H9 (cell line): ENCODE results near the gene SLC35F2. TPM values are rescaled to one million over a fixed set of nuclear protein-coding genes. Genes with fewer than 3 reads are reported as not detected.

Source experiments
- DNase-seq: peaks from one replicate; pipeline ENCODE4 v3.0.0-alpha.2; 2017
- H2AFZ ChIP-seq: one replicate; pipeline ENCODE4 v1.6.1; 2013; ENCODE audit warnings: mild to moderate bottlenecking, low read length, control low read depth, moderate library complexity
- H2AK5ac ChIP-seq: 2 replicates; pipeline ENCODE4 v1.6.1; 2013; ENCODE audit warnings: low read length, control low read depth, mixed read lengths; ENCODE audit not compliant: insufficient read length
- H2BK120ac ChIP-seq: one replicate; pipeline ENCODE4 v1.6.1; 2013; ENCODE audit warnings: low read depth, mild to moderate bottlenecking, low read length, control low read depth, inconsistent platforms; ENCODE audit not compliant: poor library complexity, severe bottlenecking
- H2BK12ac ChIP-seq: 2 replicates; pipeline ENCODE4 v1.6.1; 2013; ENCODE audit warnings: low read length, control low read depth, mixed read lengths, low read depth; ENCODE audit not compliant: insufficient read length
- H2BK15ac ChIP-seq: 2 replicates; pipeline ENCODE4 v1.6.1; 2013; ENCODE audit warnings: low read depth, low read length, control low read depth
- H2BK20ac ChIP-seq: one replicate; pipeline ENCODE4 v1.6.1; 2013; ENCODE audit warnings: low read depth, mild to moderate bottlenecking, low read length, control low read depth, inconsistent platforms; ENCODE audit not compliant: poor library complexity, severe bottlenecking
- H2BK5ac ChIP-seq: 2 replicates; pipeline ENCODE4 v1.6.1; 2013; ENCODE audit warnings: low read length, control low read depth, mixed read lengths; ENCODE audit not compliant: insufficient read length
- H3K14ac ChIP-seq: 2 replicates; pipeline ENCODE4 v1.6.1; 2013; ENCODE audit warnings: low read length, control low read depth; ENCODE audit not compliant: insufficient read depth
- H3K18ac ChIP-seq: 2 replicates; pipeline ENCODE4 v1.6.1; 2013; ENCODE audit warnings: low read depth, mild to moderate bottlenecking, mixed read lengths, low read length, control low read depth; ENCODE audit not compliant: insufficient read length
- H3K23ac ChIP-seq: 2 replicates; pipeline ENCODE4 v1.6.1; 2013; ENCODE audit warnings: low read length, control low read depth, mixed read lengths, low read depth; ENCODE audit not compliant: insufficient read length
- H3K23me2 ChIP-seq: 2 replicates; pipeline ENCODE4 v1.6.1; 2013; ENCODE audit warnings: low read depth, mild to moderate bottlenecking, mixed read lengths, low read length, control low read depth; ENCODE audit not compliant: insufficient read length, poor library complexity, severe bottlenecking
- H3K27ac ChIP-seq: 2 replicates; pipeline ENCODE4 v1.5.1; 2013; ENCODE audit warnings: low read length, control low read depth, mixed read lengths, low read depth; ENCODE audit not compliant: insufficient read length
- H3K27me3 ChIP-seq: 2 replicates; pipeline ENCODE4 v1.6.1; 2013; ENCODE audit warnings: low read length, control low read depth, inconsistent platforms; ENCODE audit not compliant: insufficient read depth
- H3K4ac ChIP-seq: 2 replicates; pipeline ENCODE4 v1.6.1; 2013; ENCODE audit warnings: low read depth, mild to moderate bottlenecking, control low read depth, inconsistent platforms, low read length, moderate library complexity
- H3K4me1 ChIP-seq: 2 replicates; pipeline ENCODE4 v1.6.1; 2013; ENCODE audit warnings: low read length, control low read depth, inconsistent platforms; ENCODE audit not compliant: insufficient read depth
- H3K4me2 ChIP-seq: 2 replicates; pipeline ENCODE4 v1.6.1; 2013; ENCODE audit warnings: low read length, control low read depth, mixed read lengths; ENCODE audit not compliant: insufficient read length, insufficient read depth
- H3K56ac ChIP-seq: 2 replicates; pipeline ENCODE4 v1.6.1; 2013; ENCODE audit warnings: low read depth, mild to moderate bottlenecking, mixed read lengths, low read length, control low read depth; ENCODE audit not compliant: insufficient read length
- H3K79me1 ChIP-seq: 2 replicates; pipeline ENCODE4 v1.6.1; 2013; ENCODE audit warnings: low read depth, mild to moderate bottlenecking, moderate library complexity, low read length, control low read depth, inconsistent platforms; ENCODE audit not compliant: insufficient read depth, poor library complexity, severe bottlenecking
- H3K79me2 ChIP-seq: 2 replicates; pipeline ENCODE4 v1.6.1; 2013; ENCODE audit warnings: low read length, control low read depth, inconsistent platforms; ENCODE audit not compliant: insufficient read depth
- H3K9ac ChIP-seq: 2 replicates; pipeline ENCODE4 v1.6.1; 2013; ENCODE audit warnings: low read length, control low read depth, mixed read lengths; ENCODE audit not compliant: insufficient read length; ENCODE audit errors: extremely low read depth
- H3K9me3 ChIP-seq: one replicate; pipeline ENCODE4 v1.6.1; 2013; ENCODE audit warnings: low read depth, low read length, inconsistent platforms; ENCODE audit not compliant: control insufficient read depth
- H3T11ph ChIP-seq: one replicate; pipeline ENCODE4 v1.6.1; 2013; ENCODE audit warnings: mild to moderate bottlenecking, low read length, control low read depth, inconsistent platforms
- H4K20me1 ChIP-seq: one replicate; pipeline ENCODE4 v1.6.1; 2013; ENCODE audit not compliant: control insufficient read depth, insufficient read length, insufficient read depth
- H4K5ac ChIP-seq: 2 replicates; pipeline ENCODE4 v1.6.1; 2013; ENCODE audit warnings: low read depth, mild to moderate bottlenecking, mixed read lengths, low read length, control low read depth; ENCODE audit not compliant: insufficient read length
- H4K8ac ChIP-seq: replicated peaks from 2 replicates; pipeline ENCODE4 v1.6.1; 2013; ENCODE audit warnings: low read length, control low read depth, mixed read lengths, low read depth; ENCODE audit not compliant: insufficient read length
- H4K91ac ChIP-seq: 2 replicates; pipeline ENCODE4 v1.6.1; 2013; ENCODE audit warnings: low read depth, mild to moderate bottlenecking, moderate library complexity, mixed read lengths, low read length, control low read depth; ENCODE audit not compliant: insufficient read length
- H3K27ac Mint-ChIP-seq, 3 experiments: 2 replicates in 2 of 3; 3 replicates in 1 of 3; pipeline ENCODE4 v1.8.0; 2020 to 2021; ENCODE audit warnings: mixed read lengths in 3 of 3, mild to moderate bottlenecking in 1 of 3, moderate library complexity in 1 of 3
- H3K27me3 Mint-ChIP-seq: 2 replicates; pipeline ENCODE4 v1.8.0; 2021; ENCODE audit warnings: low read depth, mild to moderate bottlenecking, moderate library complexity, mixed read lengths
- H3K36me3 Mint-ChIP-seq, 3 experiments: 2 replicates in 2 of 3; 3 replicates in 1 of 3; pipeline ENCODE4 v1.8.0; 2020 to 2021; ENCODE audit warnings: low read depth in 3 of 3, mixed read lengths in 3 of 3; ENCODE audit not compliant: insufficient read depth in 1 of 3
- H3K4me1 Mint-ChIP-seq, 2 experiments: 2 replicates each; pipeline ENCODE4 v1.8.0; 2020; ENCODE audit warnings: mixed read lengths in 2 of 2
- H3K4me3 Mint-ChIP-seq, 2 experiments: 2 replicates in 1 of 2; 3 replicates in 1 of 2; pipeline ENCODE4 v1.8.0; 2020 to 2021; ENCODE audit warnings: mild to moderate bottlenecking in 2 of 2, mixed read lengths in 2 of 2, moderate library complexity in 1 of 2
- H3K9me3 Mint-ChIP-seq, 2 experiments: 2 replicates in 1 of 2; 3 replicates in 1 of 2; pipeline ENCODE4 v1.8.0; 2020; ENCODE audit warnings: mild to moderate bottlenecking in 2 of 2, mixed read lengths in 2 of 2, moderate library complexity in 1 of 2
- CTCF ChIP-seq: fragments of 200-600 bp; sonication (generic); conservative IDR thresholded peaks from 3 replicates; pipeline ENCODE4 v1.8.0; 2021; ENCODE audit warnings: antibody characterized with exemption, mild to moderate bottlenecking
- WGBS: extraction: QIAGEN DNeasy Blood & Tissue Kit; methylation state at CpG from one replicate; pipeline ENCODE4 v1.1.7; 2013; ENCODE audit warnings: missing lambda C conversion rate, low lambda C conversion rate, mixed read lengths; ENCODE audit not compliant: insufficient read length; ENCODE audit errors: extremely low coverage; 5-methylcytosine and 5-hydroxymethylcytosine counted together
- total RNA-seq: library from RNA; stranded (reverse); gene quantifications from 2 replicates; pipeline ENCODE4 v1.2.1, GENCODE V29; 2021

The SLC35F2 gene
- total RNA-seq, 1 experiment from 2014 or later, result 24.0 TPM

- H2BK12ac ChIP-seq, result peak overlapping the region; percentile 4
- TF ChIP-seq CTCF, result no peak
- H3K23ac ChIP-seq, result no peak overlapping the region
- H3K4ac ChIP-seq, result no peak overlapping the region
- no peak overlapping the region for H2BK20ac ChIP-seq
- H2BK5ac ChIP-seq, result no peak overlapping the region
- no peak overlapping the region for H2BK15ac ChIP-seq
- no peak overlapping the region for H4K8ac ChIP-seq
- no peak for DNase-seq
- H3K27me3 ChIP-seq, result no peaks in the 10 kb centered on the region
- peaks cover 2% of the 10 kb centered on the region for H3K27me3 Mint-ChIP-seq
- no peak overlapping the region for H2AK5ac ChIP-seq
- no CpG with 5 or more reads among the region's 3 CpGs for WGBS
- peaks cover 0 to 3% of the 10 kb centered on the region in 2 experiments; a peak in 1 of 4 replicates for H3K4me1 Mint-ChIP-seq
- no peak overlapping the region for H4K5ac ChIP-seq
- no peak overlapping the region for H3T11ph ChIP-seq
- no peaks in the 10 kb centered on the region for H3K4me1 ChIP-seq
- H3K9me3 ChIP-seq, result no peaks in the 10 kb centered on the region
- peak overlapping the region in 1 of 3 experiments; percentile 45; a peak in 1 of 7 replicates for H3K27ac Mint-ChIP-seq
- no peak overlapping the region for H3K18ac ChIP-seq
- H3K36me3 Mint-ChIP-seq, result no peaks in the 10 kb centered on the region
- no peaks in the 10 kb centered on the region for H3K79me1 ChIP-seq
- no peak overlapping the region for H2BK120ac ChIP-seq
- H3K56ac ChIP-seq, result no peak overlapping the region
- H3K4me3 Mint-ChIP-seq, result no peak overlapping the region
- no peak overlapping the region for H2AFZ ChIP-seq
- no peak overlapping the region for H3K4me2 ChIP-seq
- no peaks in the 10 kb centered on the region for H4K20me1 ChIP-seq
- H3K9me3 Mint-ChIP-seq, result no peaks in the 10 kb centered on the region
- H3K23me2 ChIP-seq, result no peaks in the 10 kb centered on the region
- H3K79me2 ChIP-seq, result no peaks in the 10 kb centered on the region
- H4K91ac ChIP-seq, result no peak overlapping the region
- H3K14ac ChIP-seq, result no peak overlapping the region
- no peak overlapping the region for H3K27ac ChIP-seq
- H3K9ac ChIP-seq, result no peak overlapping the region
Observed at GRCh38 chr11:107770551-107770951, 88.0 kb downstream of the SLC35F2 start.
